Measurements from ENCODE around the gene EI24. TPM values are rescaled to one million over a fixed set of nuclear protein-coding genes. Genes with fewer than 3 reads are reported as not detected.

EI24 gene
- total and polyA plus RNA-seq, 2 donors, result 33.0 to 34.7 TPM

GRCh38 chr11:125626288-125626950 lies 57.1 kb downstream of the EI24 start:
- peaks cover 9 to 16% of the 10 kb centered on the region in 2 donors for H3K4me1 ChIP-seq (ENCODE audit: control insufficient read depth in 2 of 2, insufficient read depth in 2 of 2, low read length in 2 of 2)
- WGBS, result under 1% methylated on average over 18 of the region's 18 CpGs
- H3K27ac ChIP-seq (ENCODE audit: low read depth in 1 of 2, low read length in 1 of 2), result peak overlapping the region; percentile 54 to 97
- peak overlapping the region; percentile 56 to 59 for H3K4me3 ChIP-seq (ENCODE audit: low read length in 2 of 2)
- peaks cover 3 to 12% of the 10 kb centered on the region in 2 donors for H3K36me3 ChIP-seq (ENCODE audit: control insufficient read depth in 2 of 2, insufficient read depth in 2 of 2, low read length in 1 of 2)
- DNase-seq (ENCODE audit: low read depth in 6 of 9, low spot score in 9 of 9), result peak in 6 of 9 donors; percentile 8 to 63 (median 22)
- H3K27me3 ChIP-seq (ENCODE audit: control insufficient read depth in 2 of 2, insufficient read depth in 1 of 2, low read length in 1 of 2), result no peaks in the 10 kb centered on the region
- no peaks in the 10 kb centered on the region for H3K9me3 ChIP-seq (ENCODE audit: control insufficient read depth in 2 of 2, insufficient read depth in 1 of 2, low read length in 1 of 2)

DNA sequence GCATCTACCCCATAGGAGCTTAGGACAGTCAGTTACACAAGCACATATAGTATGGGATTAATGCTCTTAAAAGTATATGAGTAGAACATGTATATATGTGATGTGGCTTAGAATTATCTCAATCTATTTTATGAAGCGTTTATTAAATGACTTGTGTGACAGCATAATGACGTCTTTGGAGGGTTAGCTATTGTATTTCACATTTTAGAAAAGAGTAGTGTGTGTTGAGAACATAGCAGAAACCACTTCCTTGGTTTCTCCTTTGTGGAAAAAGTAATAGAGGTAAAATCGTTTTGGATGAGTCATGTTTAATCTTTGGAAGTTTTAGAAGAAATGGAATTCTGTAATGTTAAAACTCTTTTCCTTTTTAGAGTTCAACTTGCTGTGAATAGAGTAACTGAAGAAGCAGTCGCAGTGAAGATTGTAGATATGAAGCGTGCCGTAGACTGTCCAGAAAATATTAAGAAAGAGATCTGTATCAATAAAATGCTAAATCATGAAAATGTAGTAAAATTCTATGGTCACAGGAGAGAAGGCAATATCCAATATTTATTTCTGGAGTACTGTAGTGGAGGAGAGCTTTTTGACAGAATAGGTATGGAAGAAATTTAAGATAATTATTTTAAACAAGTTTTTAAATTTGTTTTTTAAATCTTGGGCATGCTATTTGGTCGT lies 58.1 kb downstream of the EI24 start:
- H3K4me3 ChIP-seq (ENCODE audit: low read length in 2 of 2), result no peak overlapping the region
- WGBS, result 80% methylated on average over 7 of the region's 7 CpGs

More for the DNA sequence above, 58.1 kb downstream of the EI24 start:
- Histone ChIP-seq H3K27me3 (ENCODE audit: control insufficient read depth in 2 of 2, insufficient read depth in 1 of 2, low read length in 1 of 2) (no peaks in the 10 kb centered on the region), H3K27ac (ENCODE audit: low read depth in 1 of 2, low read length in 1 of 2) (no peak overlapping the region), H3K9me3 (ENCODE audit: control insufficient read depth in 2 of 2, insufficient read depth in 1 of 2, low read length in 1 of 2) (no peaks in the 10 kb centered on the region), H3K36me3 (ENCODE audit: control insufficient read depth in 2 of 2, insufficient read depth in 2 of 2, low read length in 1 of 2) (peaks cover 3 to 10% of the 10 kb centered on the region in 2 donors), H3K4me1 (ENCODE audit: control insufficient read depth in 2 of 2, insufficient read depth in 2 of 2, low read length in 2 of 2) (peaks cover 9 to 16% of the 10 kb centered on the region in 2 donors)
- DNase-seq (ENCODE audit: low read depth in 6 of 9, low spot score in 9 of 9), result no peak

Other genes starting within 250 kb of the EI24 start
- gene FEZ1, start 73.2 kb upstream of the EI24 start, total RNA-seq, result 5.5 TPM
- 6.6 TPM for gene FEZ1, start 73.2 kb upstream of the EI24 start, polyA plus RNA-seq
- gene STT3A, start 23.4 kb downstream of the EI24 start, total RNA-seq, result 47.1 TPM
- 37.7 TPM for gene STT3A, start 23.4 kb downstream of the EI24 start, polyA plus RNA-seq
- 35.5 TPM for gene CHEK1, start 55.7 kb downstream of the EI24 start, total RNA-seq
- gene CHEK1, start 55.7 kb downstream of the EI24 start, polyA plus RNA-seq, result 3.8 TPM
- not detected for gene ACRV1, start 111.4 kb downstream of the EI24 start, total RNA-seq
- gene ACRV1, start 111.4 kb downstream of the EI24 start, polyA plus RNA-seq, result 0.09 TPM
- gene PATE1, start 176.8 kb downstream of the EI24 start, total RNA-seq, result 0.05 TPM
- gene PATE1, start 176.8 kb downstream of the EI24 start, polyA plus RNA-seq, result 0.52 TPM
- gene PATE2, start 209.4 kb downstream of the EI24 start, total RNA-seq, result 0.09 TPM
- gene PATE2, start 209.4 kb downstream of the EI24 start, polyA plus RNA-seq, result 0.02 TPM
- not detected for gene PATE3, start 218.7 kb downstream of the EI24 start, total RNA-seq
- not detected for gene PATE3, start 218.7 kb downstream of the EI24 start, polyA plus RNA-seq

Measured in thymus (tissue), 11 donors.